ENCODE measurements around the gene BICD1.

BICD1 gene

GRCh38 chr12:32135967-32136366 lies 29.3 kb downstream of the BICD1 start:
- 89 to 93% methylated on average over 2 of the region's 2 CpGs for WGBS, 2 experiments
- Histone ChIP-seq H3K27me3 (ENCODE audit: control insufficient read depth, insufficient read depth, low read length, poor library complexity, severe bottlenecking) (no peaks in the 10 kb centered on the region), H3K36me3 (ENCODE audit: control insufficient read depth, insufficient read depth, low read length) (no peaks in the 10 kb centered on the region), H3K4me1 (ENCODE audit: control insufficient read depth, insufficient read depth, low read length) (peaks cover 17% of the 10 kb centered on the region), H3K9me3 (ENCODE audit: control insufficient read depth, low read length) (no peaks in the 10 kb centered on the region), H3K27ac (ENCODE audit: insufficient read depth, low read depth, low read length, poor library complexity, severe bottlenecking) (no peak overlapping the region), H3K4me3 (ENCODE audit: insufficient read depth, low read depth, low read length) (no peak overlapping the region)

GRCh38 chr12:32136404-32136803 lies 29.8 kb downstream of the BICD1 start:
- peaks cover 17% of the 10 kb centered on the region for H3K4me1 ChIP-seq (ENCODE audit: control insufficient read depth, insufficient read depth, low read length)
- H3K36me3 ChIP-seq (ENCODE audit: control insufficient read depth, insufficient read depth, low read length) = no peaks in the 10 kb centered on the region
- H3K27me3 ChIP-seq (ENCODE audit: control insufficient read depth, insufficient read depth, low read length, poor library complexity, severe bottlenecking) = no peaks in the 10 kb centered on the region
- 62 to 82% methylated on average over 3 to 4 of the region's 4 CpGs for WGBS, 2 experiments
- H3K27ac ChIP-seq (ENCODE audit: insufficient read depth, low read depth, low read length, poor library complexity, severe bottlenecking) = no peak overlapping the region
- no peak overlapping the region for H3K4me3 ChIP-seq (ENCODE audit: insufficient read depth, low read depth, low read length)
- no peaks in the 10 kb centered on the region for H3K9me3 ChIP-seq (ENCODE audit: control insufficient read depth, low read length)

DNA sequence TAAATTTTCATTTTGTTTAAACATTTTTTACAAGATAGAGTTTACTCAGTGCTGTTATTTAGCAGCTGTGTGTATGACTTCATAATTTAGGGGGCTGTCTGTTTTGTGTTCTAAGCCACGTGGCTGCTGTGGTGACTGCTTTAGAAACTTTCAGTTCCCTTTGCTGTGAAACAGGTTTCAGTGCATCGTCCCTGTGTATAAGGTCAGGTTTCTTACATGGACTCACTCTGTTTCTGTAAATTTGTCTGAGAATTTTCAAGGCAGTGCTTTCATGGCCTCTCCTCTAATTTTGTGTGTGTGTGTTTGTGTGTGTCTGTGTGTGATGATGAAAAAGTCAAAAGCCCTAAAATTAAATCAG lies 32.4 kb downstream of the BICD1 start:
- no peaks in the 10 kb centered on the region for H3K27me3 ChIP-seq (ENCODE audit: control insufficient read depth, insufficient read depth, low read length, poor library complexity, severe bottlenecking)
- peak overlapping the region; percentile 25 for H3K4me3 ChIP-seq (ENCODE audit: insufficient read depth, low read depth, low read length)
- 5 to 9% methylated on average over 2 of the region's 2 CpGs for WGBS, 2 experiments
- H3K9me3 ChIP-seq (ENCODE audit: control insufficient read depth, low read length) = no peaks in the 10 kb centered on the region
- H3K27ac ChIP-seq (ENCODE audit: insufficient read depth, low read depth, low read length, poor library complexity, severe bottlenecking) = peak overlapping the region; percentile 98
- peaks cover 17% of the 10 kb centered on the region for H3K4me1 ChIP-seq (ENCODE audit: control insufficient read depth, insufficient read depth, low read length)
- H3K36me3 ChIP-seq (ENCODE audit: control insufficient read depth, insufficient read depth, low read length) = no peaks in the 10 kb centered on the region

DNA sequence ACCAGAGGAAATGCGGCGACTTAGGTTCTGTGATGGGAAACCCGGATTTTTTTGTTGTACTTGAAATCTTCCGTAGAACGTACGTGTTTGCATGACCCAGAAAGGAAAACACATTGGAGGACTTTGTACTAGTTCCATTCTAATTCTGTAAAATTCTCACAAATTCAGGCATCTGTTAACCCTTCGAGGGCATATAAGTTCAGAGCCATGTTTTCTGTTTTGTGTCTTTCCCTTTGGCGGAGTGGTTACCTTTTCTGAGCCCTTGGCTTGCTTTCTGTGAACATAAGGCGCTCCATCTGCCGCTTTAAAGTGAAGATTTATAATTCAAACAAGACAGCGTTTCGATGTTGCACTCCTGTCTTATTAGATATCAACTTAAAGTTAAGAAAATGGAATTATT lies 34.2 kb downstream of the BICD1 start:
- Histone ChIP-seq H3K4me1 (ENCODE audit: control insufficient read depth, insufficient read depth, low read length) (peaks cover 22% of the 10 kb centered on the region), H3K4me3 (ENCODE audit: insufficient read depth, low read depth, low read length) (no peak overlapping the region), H3K9me3 (ENCODE audit: control insufficient read depth, low read length) (no peaks in the 10 kb centered on the region), H3K36me3 (ENCODE audit: control insufficient read depth, insufficient read depth, low read length) (no peaks in the 10 kb centered on the region), H3K27me3 (ENCODE audit: control insufficient read depth, insufficient read depth, low read length, poor library complexity, severe bottlenecking) (no peaks in the 10 kb centered on the region), H3K27ac (ENCODE audit: insufficient read depth, low read depth, low read length, poor library complexity, severe bottlenecking) (no peak overlapping the region)
- WGBS, 2 experiments = 93% methylated on average over 12 of the region's 12 CpGs

GRCh38 chr12:32145096-32145495 lies 38.4 kb downstream of the BICD1 start:
- no peak overlapping the region for H3K27ac ChIP-seq (ENCODE audit: insufficient read depth, low read depth, low read length, poor library complexity, severe bottlenecking)
- no peaks in the 10 kb centered on the region for H3K36me3 ChIP-seq (ENCODE audit: control insufficient read depth, insufficient read depth, low read length)
- no peaks in the 10 kb centered on the region for H3K27me3 ChIP-seq (ENCODE audit: control insufficient read depth, insufficient read depth, low read length, poor library complexity, severe bottlenecking)
- peaks cover 11% of the 10 kb centered on the region for H3K4me1 ChIP-seq (ENCODE audit: control insufficient read depth, insufficient read depth, low read length)
- 38 to 60% methylated on average over 1 of the region's 1 CpG for WGBS, 2 experiments
- no peak overlapping the region for H3K4me3 ChIP-seq (ENCODE audit: insufficient read depth, low read depth, low read length)
- no peaks in the 10 kb centered on the region for H3K9me3 ChIP-seq (ENCODE audit: control insufficient read depth, low read length)

DNA sequence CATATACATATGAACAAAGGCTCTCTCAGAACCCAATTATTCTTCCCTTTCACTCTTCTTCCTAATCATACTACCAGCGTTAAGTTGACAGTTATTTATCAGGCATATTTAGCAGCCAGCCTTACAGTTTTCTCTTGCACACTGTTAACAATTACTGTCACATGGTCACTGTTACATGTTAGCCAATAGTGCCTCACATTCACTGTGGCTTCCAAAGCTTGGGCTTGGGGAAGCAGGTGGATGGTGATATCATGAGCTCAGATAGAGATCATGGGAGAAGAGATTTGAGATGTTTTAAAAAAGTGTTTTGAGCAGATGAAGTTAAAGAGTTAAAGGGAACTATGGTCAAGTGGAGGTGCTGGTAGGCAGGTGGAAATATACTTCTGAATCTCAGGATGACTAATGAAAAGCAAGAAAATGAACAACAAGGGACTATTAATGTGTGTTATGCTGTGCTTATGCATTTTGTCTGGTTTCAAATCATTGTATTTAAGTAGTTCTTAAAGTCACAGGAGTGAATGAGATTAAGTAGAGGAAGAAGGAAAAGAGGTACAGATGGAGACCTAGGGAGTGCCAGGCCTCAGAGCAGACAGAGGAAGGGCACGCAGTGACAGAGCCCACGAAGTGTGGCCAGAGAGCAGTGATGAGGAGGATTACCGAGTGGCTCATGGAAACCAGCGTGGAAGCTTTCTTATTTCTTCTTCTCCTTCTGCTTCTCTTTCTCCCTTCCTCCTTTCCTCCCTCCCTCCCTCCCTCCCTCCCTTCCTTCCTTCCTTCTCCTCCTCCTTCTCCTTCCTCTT lies 39.6 kb downstream of the BICD1 start:
- Histone ChIP-seq H3K27ac (ENCODE audit: insufficient read depth, low read depth, low read length, poor library complexity, severe bottlenecking) (no peak overlapping the region), H3K9me3 (ENCODE audit: control insufficient read depth, low read length) (no peaks in the 10 kb centered on the region), H3K36me3 (ENCODE audit: control insufficient read depth, insufficient read depth, low read length) (no peaks in the 10 kb centered on the region), H3K4me3 (ENCODE audit: insufficient read depth, low read depth, low read length) (no peak overlapping the region), H3K4me1 (ENCODE audit: control insufficient read depth, insufficient read depth, low read length) (peaks cover 5% of the 10 kb centered on the region), H3K27me3 (ENCODE audit: control insufficient read depth, insufficient read depth, low read length, poor library complexity, severe bottlenecking) (no peaks in the 10 kb centered on the region)
- WGBS, 2 experiments = 75 to 79% methylated on average over 5 of the region's 5 CpGs

DNA sequence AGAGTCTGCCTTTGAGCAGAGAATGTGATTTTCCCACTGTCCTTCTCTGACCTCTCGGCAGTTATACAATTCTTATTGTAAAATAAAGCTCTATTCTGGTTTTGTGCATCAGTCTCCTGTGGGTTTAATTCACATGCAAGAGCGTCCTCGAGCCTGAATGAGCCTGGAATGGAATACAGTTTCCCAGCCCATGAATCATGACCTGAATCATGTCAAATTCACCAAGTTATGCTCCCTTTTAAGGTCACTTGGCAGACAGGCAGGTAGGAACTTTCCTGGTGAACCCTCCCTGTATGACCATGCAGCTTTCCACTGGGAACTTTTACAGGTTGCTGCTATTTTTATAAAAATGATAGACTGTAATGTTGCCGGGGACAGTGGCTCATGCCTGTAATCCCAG lies 41.7 kb downstream of the BICD1 start:
- Histone ChIP-seq H3K9me3 (ENCODE audit: control insufficient read depth, low read length) (no peaks in the 10 kb centered on the region), H3K4me1 (ENCODE audit: control insufficient read depth, insufficient read depth, low read length) (peaks cover 5% of the 10 kb centered on the region), H3K27ac (ENCODE audit: insufficient read depth, low read depth, low read length, poor library complexity, severe bottlenecking) (no peak overlapping the region), H3K27me3 (ENCODE audit: control insufficient read depth, insufficient read depth, low read length, poor library complexity, severe bottlenecking) (no peaks in the 10 kb centered on the region), H3K36me3 (ENCODE audit: control insufficient read depth, insufficient read depth, low read length) (no peaks in the 10 kb centered on the region), H3K4me3 (ENCODE audit: insufficient read depth, low read depth, low read length) (no peak overlapping the region)
- WGBS, 2 experiments = 95 to 96% methylated on average over 4 of the region's 4 CpGs

DNA sequence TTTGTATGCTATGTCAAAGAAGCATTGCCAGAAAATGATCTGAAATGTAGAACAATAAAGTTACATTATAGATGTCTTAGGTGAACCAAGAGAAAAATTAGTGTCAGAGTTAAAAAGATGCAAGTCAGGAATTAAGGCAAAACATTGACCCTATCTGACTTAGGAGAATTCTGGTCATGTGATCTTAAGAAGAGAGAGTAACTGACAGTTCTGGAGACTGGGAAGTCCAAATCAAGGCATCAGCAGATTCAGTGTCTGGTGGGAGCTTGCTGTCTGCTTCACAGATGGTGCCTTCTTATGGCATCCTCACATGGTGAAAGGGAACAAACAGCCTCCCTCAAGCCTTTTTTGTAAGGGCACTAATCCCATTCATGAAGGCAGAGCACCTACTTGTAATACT lies 42.8 kb downstream of the BICD1 start:
- Histone ChIP-seq H3K27ac (ENCODE audit: insufficient read depth, low read depth, low read length, poor library complexity, severe bottlenecking) (no peak overlapping the region), H3K4me3 (ENCODE audit: insufficient read depth, low read depth, low read length) (no peak overlapping the region), H3K27me3 (ENCODE audit: control insufficient read depth, insufficient read depth, low read length, poor library complexity, severe bottlenecking) (no peaks in the 10 kb centered on the region), H3K9me3 (ENCODE audit: control insufficient read depth, low read length) (no peaks in the 10 kb centered on the region), H3K36me3 (ENCODE audit: control insufficient read depth, insufficient read depth, low read length) (no peaks in the 10 kb centered on the region), H3K4me1 (ENCODE audit: control insufficient read depth, insufficient read depth, low read length) (peaks cover 4% of the 10 kb centered on the region)

GRCh38 chr12:32151086-32151485 lies 44.4 kb downstream of the BICD1 start:
- Histone ChIP-seq H3K4me1 (ENCODE audit: control insufficient read depth, insufficient read depth, low read length) (no peaks in the 10 kb centered on the region), H3K9me3 (ENCODE audit: control insufficient read depth, low read length) (no peaks in the 10 kb centered on the region), H3K4me3 (ENCODE audit: insufficient read depth, low read depth, low read length) (no peak overlapping the region), H3K36me3 (ENCODE audit: control insufficient read depth, insufficient read depth, low read length) (no peaks in the 10 kb centered on the region), H3K27ac (ENCODE audit: insufficient read depth, low read depth, low read length, poor library complexity, severe bottlenecking) (no peak overlapping the region), H3K27me3 (ENCODE audit: control insufficient read depth, insufficient read depth, low read length, poor library complexity, severe bottlenecking) (no peaks in the 10 kb centered on the region)
- 93 to 100% methylated on average over 1 of the region's 1 CpG for WGBS, 2 experiments

- no peaks in the 10 kb centered on the region for H3K9me3 ChIP-seq (ENCODE audit: control insufficient read depth, low read length)
- H3K4me1 ChIP-seq (ENCODE audit: control insufficient read depth, insufficient read depth, low read length) = no peaks in the 10 kb centered on the region
Measured at GRCh38 chr12:32151552-32151951, 44.9 kb downstream of the BICD1 start.

GRCh38 chr12:32155041-32155440 lies 48.4 kb downstream of the BICD1 start:
- Histone ChIP-seq H3K4me3 (ENCODE audit: insufficient read depth, low read depth, low read length) (no peak overlapping the region), H3K4me1 (ENCODE audit: control insufficient read depth, insufficient read depth, low read length) (no peaks in the 10 kb centered on the region), H3K36me3 (ENCODE audit: control insufficient read depth, insufficient read depth, low read length) (no peaks in the 10 kb centered on the region), H3K9me3 (ENCODE audit: control insufficient read depth, low read length) (no peaks in the 10 kb centered on the region), H3K27me3 (ENCODE audit: control insufficient read depth, insufficient read depth, low read length, poor library complexity, severe bottlenecking) (no peaks in the 10 kb centered on the region), H3K27ac (ENCODE audit: insufficient read depth, low read depth, low read length, poor library complexity, severe bottlenecking) (no peak overlapping the region)
- WGBS, 2 experiments = 80 to 95% methylated on average over 3 of the region's 3 CpGs

More at GRCh38 chr12:32151552-32151951, 44.9 kb downstream of the BICD1 start:
- no peaks in the 10 kb centered on the region for H3K36me3 ChIP-seq (ENCODE audit: control insufficient read depth, insufficient read depth, low read length)
- no peaks in the 10 kb centered on the region for H3K27me3 ChIP-seq (ENCODE audit: control insufficient read depth, insufficient read depth, low read length, poor library complexity, severe bottlenecking)
- no peak overlapping the region for H3K4me3 ChIP-seq (ENCODE audit: insufficient read depth, low read depth, low read length)
- H3K27ac ChIP-seq (ENCODE audit: insufficient read depth, low read depth, low read length, poor library complexity, severe bottlenecking) = no peak overlapping the region

Measured in ectodermal cell (in vitro differentiated cells).